ENCODE results near the gene DDX10.

DNA sequence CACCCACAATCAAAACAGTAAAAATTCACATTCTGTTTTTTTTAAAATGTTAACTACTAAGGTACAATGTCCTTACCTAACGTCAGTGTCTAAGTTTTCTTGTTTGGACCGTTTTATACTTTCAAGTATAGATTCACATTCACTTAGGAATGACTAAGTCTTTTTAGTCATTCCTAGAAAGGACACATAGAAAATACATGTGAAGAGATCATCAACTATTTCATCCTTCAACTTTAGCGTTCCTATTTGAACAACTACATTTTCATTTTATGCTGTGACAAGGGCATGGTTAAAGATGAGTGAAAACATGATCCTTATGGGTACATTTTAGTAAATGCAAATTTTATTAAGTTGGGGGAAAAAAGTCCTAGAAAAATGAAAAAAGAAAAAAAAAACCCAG lies 62.8 kb downstream of the DDX10 start:
- no peak for TF ChIP-seq ZFX (IDR thresholded peaks at IDR 0.05)
- TF ChIP-seq, protein P1, sequence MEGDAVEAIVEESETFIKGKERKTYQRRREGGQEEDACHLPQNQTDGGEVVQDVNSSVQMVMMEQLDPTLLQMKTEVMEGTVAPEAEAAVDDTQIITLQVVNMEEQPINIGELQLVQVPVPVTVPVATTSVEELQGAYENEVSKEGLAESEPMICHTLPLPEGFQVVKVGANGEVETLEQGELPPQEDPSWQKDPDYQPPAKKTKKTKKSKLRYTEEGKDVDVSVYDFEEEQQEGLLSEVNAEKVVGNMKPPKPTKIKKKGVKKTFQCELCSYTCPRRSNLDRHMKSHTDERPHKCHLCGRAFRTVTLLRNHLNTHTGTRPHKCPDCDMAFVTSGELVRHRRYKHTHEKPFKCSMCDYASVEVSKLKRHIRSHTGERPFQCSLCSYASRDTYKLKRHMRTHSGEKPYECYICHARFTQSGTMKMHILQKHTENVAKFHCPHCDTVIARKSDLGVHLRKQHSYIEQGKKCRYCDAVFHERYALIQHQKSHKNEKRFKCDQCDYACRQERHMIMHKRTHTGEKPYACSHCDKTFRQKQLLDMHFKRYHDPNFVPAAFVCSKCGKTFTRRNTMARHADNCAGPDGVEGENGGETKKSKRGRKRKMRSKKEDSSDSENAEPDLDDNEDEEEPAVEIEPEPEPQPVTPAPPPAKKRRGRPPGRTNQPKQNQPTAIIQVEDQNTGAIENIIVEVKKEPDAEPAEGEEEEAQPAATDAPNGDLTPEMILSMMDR (conservative IDR thresholded peaks at IDR 0.05), result no peak
